GM18526 (cell line): ENCODE measurements around the gene WHRN.

ENCODE experiments used
- POLR2A ChIP-seq: IDR thresholded peaks from 3 replicates; pipeline ENCODE4 v1.6.1; 2011; ENCODE audit not compliant: insufficient read length; ENCODE audit errors: extremely low read depth

Gene WHRN

GRCh38 chr9:114488398-114489129, 16.7 kb downstream of the WHRN start:
- TF ChIP-seq POLR2A, result no peak

GRCh38 chr9:114487607-114488300, 17.5 kb downstream of the WHRN start:
- TF ChIP-seq POLR2A, result no peak

DNA sequence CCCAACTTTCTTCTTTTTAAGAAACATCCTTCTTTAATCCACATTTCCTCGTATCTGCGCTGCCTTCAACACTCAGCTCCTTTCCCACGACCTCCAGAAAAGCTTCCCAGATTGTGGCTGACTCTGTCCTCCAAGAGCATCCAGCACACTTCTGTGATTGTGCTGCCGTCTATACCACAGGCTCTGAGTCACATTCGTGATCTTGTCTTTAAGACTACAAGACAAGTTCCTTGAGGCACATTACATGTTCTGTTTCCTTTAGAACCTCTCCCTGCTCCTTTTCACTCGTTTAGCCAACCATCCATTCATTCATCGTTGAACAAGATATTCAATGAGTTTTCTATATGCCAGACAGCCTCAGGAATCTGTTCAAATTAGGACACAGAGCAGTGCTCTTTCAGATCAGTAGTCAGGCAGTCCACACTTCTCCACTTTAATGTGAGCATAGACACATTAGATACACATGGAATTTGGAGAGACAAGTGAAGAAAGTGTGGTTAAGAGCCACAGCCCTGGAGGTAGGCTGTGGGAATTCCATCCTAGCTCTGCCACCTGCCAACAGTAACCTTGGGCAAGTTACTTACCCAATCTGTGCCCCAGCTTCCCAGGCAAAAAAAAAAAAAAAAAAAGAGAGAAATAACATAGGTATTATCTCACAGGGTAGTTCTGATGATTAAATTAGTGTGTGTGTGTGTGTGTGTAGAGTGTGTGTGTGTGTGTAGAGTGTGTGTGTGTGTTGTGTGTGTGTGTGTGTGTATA, 18.9 kb downstream of the WHRN start:
- no peak for TF ChIP-seq POLR2A

DNA sequence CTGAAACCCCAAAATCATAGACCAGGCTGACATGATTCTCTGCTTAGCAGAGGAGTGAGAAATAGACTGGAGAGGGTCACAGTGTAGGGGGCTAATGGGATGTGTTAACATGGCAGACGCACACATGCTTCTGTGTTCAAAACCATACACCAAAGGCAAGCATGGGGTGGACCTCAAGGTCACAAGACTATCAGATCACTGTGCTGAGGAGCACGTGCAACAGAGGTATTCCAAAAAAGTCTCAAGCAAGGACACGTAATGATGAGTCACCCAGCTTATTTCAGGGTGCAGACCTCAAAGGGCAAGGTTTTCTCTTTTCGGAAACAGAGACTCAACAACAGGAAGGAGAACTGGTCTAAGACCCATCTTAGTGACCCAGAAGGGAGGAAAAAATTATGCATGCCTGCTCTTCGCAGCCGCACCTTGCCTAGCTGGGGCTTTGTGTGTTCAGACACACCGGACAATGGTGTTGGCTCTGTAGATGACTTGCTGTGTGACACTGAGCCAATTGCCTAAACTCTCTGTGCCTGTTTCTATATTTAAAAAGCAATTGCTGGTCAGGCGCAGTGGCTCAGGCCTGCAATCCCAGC, 20.3 kb downstream of the WHRN start:
- no peak for TF ChIP-seq POLR2A

DNA sequence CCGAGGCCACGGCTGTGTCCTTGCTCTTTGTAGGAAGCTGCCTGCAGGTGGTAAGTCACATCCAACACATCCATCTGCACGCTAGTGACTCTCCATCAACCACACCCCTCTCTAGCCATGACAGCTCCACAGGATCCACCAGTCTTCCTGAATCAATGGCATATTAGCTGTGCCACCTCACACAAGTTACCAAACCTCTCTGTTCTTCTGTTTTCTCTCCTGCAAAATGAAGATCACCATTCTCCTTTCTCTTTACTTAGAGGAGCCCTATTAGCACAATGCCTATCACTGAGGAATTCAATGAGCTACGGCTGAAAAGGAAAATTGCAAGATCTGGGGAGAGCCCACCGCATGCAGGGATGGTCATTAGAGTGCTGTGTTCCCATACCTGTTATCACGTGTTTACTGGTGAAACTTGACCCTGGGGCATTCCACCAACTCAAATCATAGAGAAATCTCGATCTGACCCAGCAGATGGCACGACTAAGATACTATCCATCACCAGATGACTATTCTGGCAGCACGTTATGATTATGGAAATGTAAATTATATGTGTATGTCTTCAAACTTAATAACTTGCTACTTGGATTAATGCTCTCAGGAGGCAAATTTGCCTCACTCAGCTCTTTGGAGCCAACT, 20.9 kb downstream of the WHRN start:
- TF ChIP-seq POLR2A, result no peak

DNA sequence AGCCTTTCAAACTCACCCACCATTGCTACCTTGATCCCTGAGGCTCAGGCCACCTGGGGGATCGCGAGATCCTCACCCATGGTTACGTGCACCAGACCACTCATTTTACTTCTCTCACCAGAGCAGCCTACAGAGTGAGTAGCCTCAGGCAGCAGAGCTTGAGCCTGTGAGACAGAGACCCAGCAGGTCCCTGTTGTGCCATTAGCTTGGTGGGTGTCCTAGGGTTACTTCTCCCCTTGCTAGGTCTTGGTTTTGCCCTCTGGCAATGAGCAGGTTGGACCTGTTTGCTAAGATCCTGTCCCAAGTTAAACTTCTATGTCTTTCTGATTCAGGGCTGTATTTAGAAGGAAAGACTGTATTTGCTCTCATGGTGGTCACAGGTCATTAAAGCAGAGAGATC, 21.8 kb downstream of the WHRN start:
- TF ChIP-seq POLR2A, result no peak

GRCh38 chr9:114482593-114482992, 22.7 kb downstream of the WHRN start:
- TF ChIP-seq POLR2A, result no peak

GRCh38 chr9:114481789-114482188, 23.5 kb downstream of the WHRN start:
- no peak for TF ChIP-seq POLR2A

- no peak for TF ChIP-seq POLR2A
These were observed 24.4 kb downstream of the WHRN start for GRCh38 chr9:114480746-114481435.

DNA sequence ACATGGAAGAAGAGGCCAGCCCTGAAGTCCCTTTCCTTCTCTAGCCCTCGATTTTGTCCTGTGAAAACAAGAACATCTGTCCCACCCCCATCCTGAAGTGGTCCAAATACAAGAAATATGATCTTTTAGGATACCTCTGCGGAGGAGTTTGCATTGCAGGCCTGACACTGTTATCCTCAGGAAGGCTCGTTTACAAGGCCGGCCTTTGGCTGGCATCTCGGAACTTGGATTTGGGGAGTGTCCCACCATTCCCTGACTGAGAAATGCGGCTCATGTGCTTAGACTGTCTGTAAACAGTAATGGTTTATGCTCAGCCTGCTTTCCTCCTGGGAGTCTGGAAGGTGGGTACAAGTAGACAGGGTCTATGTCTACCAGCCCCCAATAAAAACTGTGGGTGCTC, 26.4 kb downstream of the WHRN start:
- TF ChIP-seq POLR2A, result no peak

DNA sequence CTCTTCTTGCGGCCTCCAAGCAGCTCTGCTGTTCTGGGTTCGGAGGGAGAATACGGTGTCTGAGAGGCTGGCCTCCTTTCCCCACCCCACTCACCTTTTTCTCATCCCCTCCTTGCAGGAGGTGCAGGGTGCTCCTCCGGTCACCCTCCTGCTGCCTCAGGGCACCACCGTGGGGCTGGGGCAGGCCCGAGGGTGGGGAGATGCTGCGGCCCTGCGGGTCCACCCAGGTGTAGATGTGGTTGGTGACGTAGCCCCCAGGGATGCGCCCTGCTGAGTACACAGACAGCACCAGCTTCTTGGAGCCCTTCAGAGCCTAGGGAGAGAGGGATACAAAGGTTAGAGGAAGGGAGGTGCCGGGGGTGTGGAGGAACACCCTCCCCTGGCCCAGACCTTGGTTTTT, 26.8 kb downstream of the WHRN start:
- no peak for TF ChIP-seq POLR2A

GRCh38 chr9:114477642-114478041, 27.6 kb downstream of the WHRN start:
- TF ChIP-seq POLR2A, result no peak

DNA sequence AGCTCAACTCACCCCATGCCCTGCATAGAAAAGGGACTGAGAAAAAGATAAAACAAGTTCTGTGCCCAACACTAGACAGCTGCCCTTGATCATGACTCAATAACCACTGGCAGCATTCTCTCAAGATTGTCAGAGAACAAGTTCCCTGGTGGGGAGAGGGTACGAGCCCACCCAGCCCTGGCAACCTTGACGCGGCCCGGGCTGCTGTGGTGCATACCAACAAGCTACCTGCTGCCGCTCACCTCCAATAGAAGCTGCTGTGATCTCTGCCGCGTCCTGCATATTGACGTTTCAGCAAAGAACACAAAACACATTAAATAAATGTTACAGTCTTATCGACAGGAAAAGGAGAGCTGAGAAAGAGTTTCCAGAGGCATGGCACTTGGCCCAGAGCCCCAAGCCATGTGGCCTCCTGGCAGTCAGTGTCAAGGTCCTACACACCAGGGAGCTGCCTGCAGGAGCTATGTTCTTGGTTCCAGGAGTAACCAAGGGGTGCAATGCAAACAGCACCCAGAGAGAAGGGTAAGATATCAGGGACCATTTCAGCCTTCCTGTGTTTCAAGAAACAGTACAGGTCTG, 28.3 kb downstream of the WHRN start:
- no peak for TF ChIP-seq POLR2A

GRCh38 chr9:114475412-114476135, 29.7 kb downstream of the WHRN start:
- TF ChIP-seq POLR2A, result no peak

DNA sequence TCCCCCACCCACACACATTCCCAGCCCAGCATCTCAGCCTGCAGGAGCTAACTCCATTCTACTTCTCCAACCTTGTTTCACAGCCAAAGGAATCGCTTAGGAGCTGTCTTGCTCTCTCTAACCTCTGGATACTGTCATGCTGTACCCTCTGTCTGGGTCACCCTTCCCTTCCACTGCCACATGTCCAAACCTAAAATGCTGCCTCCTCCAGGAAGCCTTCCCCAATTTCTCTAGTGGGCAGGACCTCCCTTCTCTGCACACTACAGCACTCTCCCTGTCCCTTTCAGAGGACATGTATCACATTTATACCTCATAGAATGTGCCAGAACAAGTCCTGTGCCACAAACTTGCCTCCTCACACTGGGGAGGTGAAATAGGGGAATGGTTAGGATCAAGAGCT, 30.8 kb downstream of the WHRN start:
- no peak for TF ChIP-seq POLR2A
